HG03066 (cell line): ENCODE measurements around the gene SNX9.
"Not testable (repeated sequence)": the region's sequence is repeated elsewhere in the genome, so short reads cannot be mapped to it uniquely, and the experiment has no call there.

Source experiments
- ATAC-seq: cut with Tn5 transposase; IDR thresholded peaks from one replicate; pipeline ENCODE4 v1.9.1; 2021; ENCODE audit warnings: low read depth; ENCODE audit not compliant: unreplicated experiment

The SNX9 gene

GRCh38 chr6:157830354-157831017 lies 7.4 kb downstream of the SNX9 start:
- peak; percentile 93 for ATAC-seq

- no peak for ATAC-seq
Measured at GRCh38 chr6:157831018-157831369, 7.9 kb downstream of the SNX9 start.

DNA sequence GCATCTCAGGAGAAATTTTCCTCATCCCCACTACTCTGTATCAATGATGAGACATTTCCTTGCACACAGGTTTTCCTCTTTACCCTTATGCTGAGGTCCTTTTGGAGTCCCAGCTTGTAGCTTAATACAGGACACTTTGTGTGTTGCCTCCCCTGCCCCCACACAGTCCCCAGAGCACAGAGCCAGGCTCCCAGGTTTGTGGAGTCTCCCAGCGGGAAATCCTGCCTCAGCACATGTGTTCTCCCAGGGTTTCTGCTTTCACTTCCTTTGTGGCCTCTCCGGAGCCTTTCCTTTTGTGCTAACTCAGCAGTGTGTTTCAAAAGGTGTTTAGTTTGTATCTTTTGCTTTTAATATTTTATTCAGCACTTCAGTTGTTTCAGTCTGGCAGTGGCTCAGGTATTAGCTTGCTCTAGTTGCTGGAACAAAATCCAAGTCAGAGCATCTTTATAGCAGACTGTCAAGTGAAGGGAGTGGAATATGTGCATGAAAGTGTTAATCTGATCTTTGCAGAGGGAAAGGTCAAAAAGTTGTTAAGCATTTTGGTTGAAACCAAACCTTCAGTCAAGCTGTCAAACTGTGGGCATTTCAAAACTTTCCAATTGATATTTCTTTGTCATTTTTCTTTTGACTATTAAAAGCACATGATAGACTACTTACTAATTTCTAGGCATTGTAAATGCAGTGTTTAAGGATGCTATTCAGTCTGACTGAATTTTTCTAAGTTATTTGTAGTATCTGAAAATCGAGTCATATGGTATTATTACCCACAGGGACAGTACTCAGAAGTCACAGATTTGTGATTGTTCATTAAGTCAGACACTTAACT lies 8.6 kb downstream of the SNX9 start:
- ATAC-seq, result no peak

DNA sequence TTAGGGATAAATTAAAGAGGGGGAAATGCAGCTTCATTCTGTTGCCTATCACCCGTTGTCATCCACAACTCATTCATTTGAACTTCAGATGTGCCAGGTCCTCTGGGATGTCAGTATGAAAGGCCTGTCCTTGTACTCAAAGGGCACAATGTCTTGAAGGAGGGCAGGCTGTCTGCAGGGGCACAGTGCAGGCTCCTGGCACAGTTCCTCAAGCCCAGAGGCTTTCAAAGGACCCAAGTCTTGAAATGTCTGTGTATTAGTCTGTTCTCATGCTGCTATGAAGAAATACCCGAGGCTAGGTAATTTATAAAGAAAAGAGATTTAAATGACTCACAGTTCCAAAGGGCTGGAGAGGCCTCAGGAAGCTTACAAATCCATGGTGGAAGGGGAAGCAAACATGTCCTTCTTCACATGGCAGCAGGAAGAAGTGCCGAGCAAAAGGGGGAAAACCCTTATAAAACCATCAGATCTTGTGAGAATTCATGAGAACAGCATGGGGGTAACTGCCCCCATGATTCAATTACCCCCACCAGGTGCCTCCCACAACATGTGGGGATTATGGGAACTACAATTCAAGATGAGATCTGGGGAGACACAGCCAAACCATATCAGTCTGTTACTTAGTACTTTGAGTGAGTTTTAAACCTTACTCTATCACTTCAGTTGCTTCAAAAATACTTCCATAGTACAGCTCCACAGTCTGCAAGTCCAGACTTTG lies 9.4 kb downstream of the SNX9 start:
- ATAC-seq, result no peak

GRCh38 chr6:157834549-157834948 lies 11.5 kb downstream of the SNX9 start:
- no peak for ATAC-seq

- ATAC-seq, result no peak
Measured at GRCh38 chr6:157838718-157839430, 15.8 kb downstream of the SNX9 start.

GRCh38 chr6:157839606-157840005 lies 16.6 kb downstream of the SNX9 start:
- no peak for ATAC-seq

GRCh38 chr6:157840261-157840660 lies 17.2 kb downstream of the SNX9 start:
- ATAC-seq, result no peak

DNA sequence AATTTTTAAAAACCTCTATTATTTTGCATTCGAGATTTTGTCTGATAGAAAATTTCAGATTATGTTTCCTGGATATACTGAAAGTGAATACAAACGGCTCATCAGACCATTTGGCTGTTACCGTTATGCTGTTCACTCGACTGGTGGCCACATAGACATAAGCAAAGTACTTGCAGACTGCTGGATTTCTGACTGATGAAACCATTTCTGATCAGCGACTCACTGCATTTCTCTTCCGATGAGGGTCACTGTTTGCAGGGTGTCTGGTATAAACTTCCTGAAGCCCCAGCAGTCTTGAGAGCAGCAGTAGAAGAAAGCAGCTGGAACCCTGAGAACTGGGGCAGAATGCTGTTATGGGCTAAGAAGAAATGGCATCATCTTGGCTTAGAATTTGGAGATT lies 17.7 kb downstream of the SNX9 start:
- no peak for ATAC-seq

GRCh38 chr6:157841211-157841840 lies 18.3 kb downstream of the SNX9 start:
- peak; percentile 80 for ATAC-seq

GRCh38 chr6:157842212-157842611 lies 19.2 kb downstream of the SNX9 start:
- ATAC-seq, result no peak

GRCh38 chr6:157844196-157844595 lies 21.1 kb downstream of the SNX9 start:
- ATAC-seq, result not testable (repeated sequence)

DNA sequence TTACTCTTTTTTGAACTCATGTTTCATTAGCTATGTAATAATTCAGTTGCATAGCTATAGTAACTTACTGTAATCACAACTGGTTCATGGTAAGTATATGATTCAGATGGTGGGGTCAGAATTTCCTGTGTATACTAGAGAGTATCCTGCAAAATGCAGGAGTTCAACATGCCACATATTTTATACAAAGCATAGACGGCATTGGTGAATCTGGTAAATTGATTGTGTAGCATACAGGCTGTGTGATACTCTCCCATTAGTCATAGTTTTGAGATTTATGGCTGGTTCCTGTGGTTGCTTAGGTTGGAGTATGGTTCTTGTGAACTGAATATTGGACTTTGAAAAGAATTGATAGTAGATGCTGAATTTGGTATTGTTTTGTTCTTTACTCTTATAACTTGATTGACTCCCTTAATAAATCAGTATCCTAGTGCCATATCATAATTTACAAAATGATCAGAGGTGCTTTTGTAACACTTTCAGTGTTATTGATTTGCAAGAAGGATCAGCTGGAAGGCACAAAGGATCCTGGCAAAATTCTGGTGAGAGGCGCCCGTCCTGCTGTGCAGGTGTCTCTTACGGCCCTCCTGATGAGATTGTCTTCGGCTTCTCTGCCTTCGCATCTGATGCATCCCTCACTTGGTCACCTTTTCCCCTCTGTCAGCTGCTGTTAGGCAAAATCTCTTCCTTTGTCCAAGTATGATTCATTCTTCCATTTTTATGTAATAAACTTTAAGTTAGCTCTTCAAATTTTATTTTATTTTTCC lies 22.6 kb downstream of the SNX9 start:
- ATAC-seq, result no peak

GRCh38 chr6:157847846-157848245 lies 24.8 kb downstream of the SNX9 start:
- no peak for ATAC-seq

- ATAC-seq, result no peak
Measured at GRCh38 chr6:157848693-157849092, 25.6 kb downstream of the SNX9 start.

DNA sequence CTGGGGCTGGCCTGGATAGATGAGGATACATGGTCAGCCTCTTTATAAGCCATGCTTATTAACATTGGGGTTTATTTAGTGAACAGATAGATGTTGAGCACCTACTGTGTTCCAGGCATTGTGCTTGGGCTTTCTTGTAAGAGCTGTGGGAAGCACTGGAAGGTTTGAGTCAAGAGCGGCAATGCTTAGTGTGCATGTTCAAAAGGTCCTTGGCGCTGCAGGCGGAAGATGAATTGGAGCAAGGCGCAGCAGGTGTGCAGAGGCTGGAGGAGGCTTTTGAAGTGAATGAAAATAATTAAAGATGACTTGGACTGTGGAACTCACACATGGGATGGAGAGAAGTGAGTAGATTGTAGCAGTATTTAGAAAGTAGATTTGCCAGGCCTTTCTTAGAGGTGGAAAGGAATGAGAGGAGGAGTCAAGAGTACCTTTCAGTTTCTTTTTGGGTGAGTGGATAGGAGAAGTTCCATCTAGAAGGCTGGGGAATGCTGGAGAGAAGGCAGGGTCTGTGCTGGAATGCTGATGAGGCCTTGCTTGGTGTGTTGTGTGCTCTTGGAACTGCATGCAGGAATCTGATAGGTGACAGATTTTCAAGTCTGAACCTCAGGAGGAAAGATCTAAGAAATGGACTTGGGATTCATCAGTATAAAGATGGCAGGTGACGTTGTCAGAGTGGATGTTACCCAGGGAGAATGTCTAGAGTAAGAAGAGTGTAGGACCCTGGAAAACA lies 26.4 kb downstream of the SNX9 start:
- ATAC-seq, result no peak

- no peak for ATAC-seq
Measured at GRCh38 chr6:157850030-157850429, 27.0 kb downstream of the SNX9 start.

DNA sequence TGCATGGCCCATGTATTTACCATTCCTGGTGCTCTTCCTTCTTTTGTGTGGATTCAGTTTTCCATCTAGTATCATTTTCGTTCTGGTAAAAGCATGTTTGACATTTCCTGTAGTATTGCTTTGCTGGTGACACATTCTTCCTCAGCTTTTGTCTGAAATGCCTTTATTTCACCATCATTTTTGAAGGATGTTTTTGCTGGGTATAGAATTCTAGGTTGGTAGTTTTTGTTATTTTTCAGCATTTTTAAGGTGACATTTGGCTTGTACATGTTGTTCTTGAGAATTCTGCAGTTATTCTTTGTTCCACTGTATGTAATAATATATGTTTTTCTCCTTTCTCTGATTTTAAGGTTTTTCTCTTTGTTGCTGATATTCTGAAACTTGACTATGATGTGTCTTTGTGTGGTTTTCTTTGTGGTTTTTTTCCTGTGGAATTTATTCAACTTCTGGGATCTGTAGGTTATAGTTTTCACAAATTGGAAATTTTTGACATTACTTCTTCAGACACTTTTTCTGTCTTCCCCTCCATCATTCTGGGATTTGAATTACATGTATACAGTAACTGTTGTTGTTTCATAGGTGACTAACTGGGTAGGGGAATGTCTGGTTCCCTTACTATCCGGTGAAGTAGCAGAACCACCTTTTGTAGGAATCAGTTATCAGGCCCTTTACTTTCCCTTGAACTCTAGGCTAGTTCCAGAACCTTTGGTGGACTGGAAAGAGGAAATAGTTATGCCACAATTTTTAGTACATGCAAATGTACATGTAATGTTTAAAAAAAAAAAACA lies 30.2 kb downstream of the SNX9 start:
- ATAC-seq, result no peak
